HG02981 (cell line): ENCODE results near the gene STING1.

ENCODE experiments used
- ATAC-seq: cut with Tn5 transposase; IDR thresholded peaks from one replicate; pipeline ENCODE4 v1.9.1; 2021; ENCODE audit warnings: mild to moderate bottlenecking, moderate library complexity; ENCODE audit not compliant: unreplicated experiment

Gene STING1

DNA sequence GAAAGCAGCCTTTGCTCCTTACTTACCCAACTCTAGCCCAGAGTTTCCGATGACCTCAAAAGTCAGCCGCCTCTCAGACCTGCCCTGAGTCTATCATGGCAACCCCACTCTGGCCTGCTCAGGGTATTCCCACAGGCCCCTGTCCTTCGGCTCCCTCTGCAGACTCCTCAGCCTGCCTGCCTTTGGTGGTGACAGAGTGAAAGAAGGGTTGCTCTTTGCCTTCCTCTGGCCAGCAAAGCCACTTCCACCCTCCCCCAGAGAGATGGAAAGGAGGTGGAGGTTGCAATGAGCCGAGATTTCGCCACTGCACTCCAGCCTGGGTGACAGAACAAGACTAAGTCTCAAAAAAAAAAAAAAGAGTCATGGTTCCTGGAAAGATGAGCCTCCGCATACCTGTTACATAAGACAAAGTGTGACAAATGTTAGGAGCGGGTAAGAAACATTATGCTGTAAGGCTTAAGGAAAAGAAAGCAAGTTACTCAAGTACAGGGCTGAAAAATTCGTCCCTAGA lies 14.1 kb downstream of the STING1 start:
- no peak for ATAC-seq

DNA sequence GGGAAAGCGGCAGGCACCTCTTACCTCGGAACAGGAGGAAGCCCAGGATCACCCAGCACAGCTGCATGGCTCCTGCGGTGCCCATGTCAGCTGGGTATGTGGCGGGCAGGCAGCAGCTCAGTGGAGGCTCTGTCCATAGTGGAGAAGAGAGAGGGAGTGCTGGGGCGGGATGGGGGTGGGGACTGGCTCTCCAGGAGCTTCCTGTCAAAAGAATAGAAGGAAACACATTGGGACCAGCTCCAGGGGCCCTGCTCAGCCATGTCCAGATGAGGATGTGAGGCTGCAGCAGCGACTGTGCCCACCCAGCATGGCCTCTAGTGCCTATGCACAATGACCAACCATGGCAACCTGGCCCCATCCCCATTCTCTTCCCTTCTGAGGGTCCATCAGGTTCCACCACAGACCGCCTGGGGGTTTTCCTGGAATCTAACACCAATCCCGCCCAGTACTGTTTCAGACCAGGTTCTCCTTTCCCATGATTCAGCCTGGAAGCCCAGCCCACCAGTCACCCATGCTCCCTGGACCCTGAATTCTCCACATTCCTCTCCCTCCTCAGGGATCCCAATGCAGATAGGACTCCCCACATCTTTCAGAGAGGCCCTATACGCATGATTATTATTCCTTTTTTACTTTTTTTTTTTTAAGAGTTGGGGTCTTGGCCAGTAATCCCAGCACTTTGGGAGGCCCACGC lies 19.8 kb downstream of the STING1 start, which contains the start of gene ECSCR:
TSS of gene ECSCR (minus strand) at position 158 of the 691 bp plus-strand sequence. CDS start at position 85, 73 bp downstream.
- no peak for ATAC-seq

- no peak for ATAC-seq
Observed at GRCh38 chr5:139461698-139462097, 20.9 kb downstream of the STING1 start.

DNA sequence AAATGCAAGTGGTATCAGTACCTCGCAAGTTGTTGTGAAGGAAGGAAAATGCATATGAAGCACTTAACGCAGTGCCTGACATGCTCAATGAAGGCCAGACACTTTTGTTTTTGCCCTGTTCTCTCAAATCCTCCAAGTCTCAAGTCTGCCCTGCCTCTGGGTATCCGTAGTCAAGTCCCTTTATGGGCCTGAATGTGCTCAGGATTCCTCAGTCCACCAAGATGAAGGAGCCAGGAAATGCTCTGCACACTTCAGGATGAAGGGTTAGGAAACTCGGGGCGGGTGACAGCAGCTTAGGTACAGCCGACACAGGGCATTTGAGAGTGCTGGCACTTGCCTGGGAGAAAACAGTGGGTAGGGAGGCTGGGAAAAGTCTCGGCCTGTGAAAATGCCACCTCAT lies 21.4 kb downstream of the STING1 start:
- no peak for ATAC-seq

DNA sequence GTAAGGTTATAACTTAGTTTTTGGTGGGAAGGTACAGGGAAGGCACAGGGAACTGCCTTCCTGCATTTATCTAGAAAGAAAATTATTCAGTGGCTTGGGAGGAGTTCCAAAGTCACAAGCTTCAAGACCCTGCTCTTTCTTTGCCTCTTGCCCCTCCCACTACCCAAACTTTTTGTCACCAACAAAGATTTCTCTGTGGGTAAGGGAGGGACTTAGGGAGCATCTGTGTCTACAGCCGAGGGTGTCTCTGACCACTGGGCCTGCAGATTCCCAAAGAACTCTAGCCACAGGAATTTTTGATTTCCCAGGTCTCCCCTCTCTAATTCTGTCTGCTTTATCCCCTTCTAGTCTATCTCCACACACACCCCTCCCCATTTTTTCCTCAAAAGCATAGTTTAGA lies 22.1 kb downstream of the STING1 start:
- no peak for ATAC-seq

GRCh38 chr5:139459451-139459934 lies 23.1 kb downstream of the STING1 start:
- no peak for ATAC-seq

DNA sequence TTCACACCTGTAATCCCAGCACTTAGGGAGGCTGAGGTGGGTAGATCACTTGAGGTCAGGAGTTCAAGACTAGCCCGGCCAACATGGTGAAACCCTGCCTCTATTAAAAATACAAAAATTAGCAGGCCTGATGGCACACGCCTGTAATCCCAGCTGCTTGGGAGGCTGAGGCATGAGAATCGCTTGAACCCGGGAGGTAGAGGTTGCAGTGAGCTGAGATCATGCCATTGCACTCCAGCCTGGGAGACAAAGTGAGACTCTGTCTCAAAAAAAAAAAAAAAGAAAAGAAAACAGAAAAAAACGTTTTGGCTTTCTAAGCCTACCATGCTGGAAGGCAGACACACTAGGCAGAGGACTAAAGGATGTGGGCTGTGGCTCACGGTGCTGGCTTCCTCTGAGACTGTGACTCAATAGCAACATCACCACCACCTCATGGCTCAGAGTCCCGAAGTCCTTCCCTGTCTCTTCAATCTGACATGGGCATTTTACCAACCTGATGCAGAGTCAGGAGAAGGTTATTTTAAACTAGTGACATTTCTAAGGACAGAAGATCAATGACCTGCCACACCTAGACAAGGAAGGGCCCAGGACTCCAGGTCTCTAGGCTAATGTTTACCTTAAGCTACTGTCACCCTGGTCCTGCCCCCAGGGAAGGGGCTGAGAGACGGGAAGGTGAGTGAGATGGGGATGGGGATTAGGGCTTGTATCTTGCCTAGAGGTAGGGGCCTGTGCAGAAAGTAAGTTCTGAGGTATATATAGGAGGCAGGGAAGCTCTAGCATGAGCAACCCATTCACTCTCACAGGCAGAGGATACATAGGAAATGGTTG lies 23.8 kb downstream of the STING1 start:
- peak; percentile 68 for ATAC-seq

GRCh38 chr5:139457653-139458306 lies 24.8 kb downstream of the STING1 start:
- peak; percentile 36 for ATAC-seq

DNA sequence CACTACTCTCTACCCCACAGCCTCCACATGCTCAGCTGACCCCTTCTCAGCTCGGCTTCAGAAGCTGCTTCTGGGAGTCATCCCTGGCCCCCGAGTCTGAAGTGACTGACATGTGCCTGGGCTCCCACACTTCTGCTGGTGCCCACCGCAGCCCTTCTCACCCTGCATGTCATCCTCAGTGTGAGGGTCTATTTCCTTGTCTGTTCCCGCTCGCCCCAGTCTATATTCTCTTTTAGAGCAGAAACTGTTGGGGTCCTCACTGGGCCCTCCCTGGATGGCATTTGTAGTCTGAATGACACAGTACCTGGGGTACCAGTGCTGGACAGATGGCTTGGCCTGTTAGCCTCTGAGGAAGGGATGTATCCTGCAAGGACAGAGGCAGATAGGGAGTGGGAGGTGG lies 25.3 kb downstream of the STING1 start:
- ATAC-seq: no peak

DNA sequence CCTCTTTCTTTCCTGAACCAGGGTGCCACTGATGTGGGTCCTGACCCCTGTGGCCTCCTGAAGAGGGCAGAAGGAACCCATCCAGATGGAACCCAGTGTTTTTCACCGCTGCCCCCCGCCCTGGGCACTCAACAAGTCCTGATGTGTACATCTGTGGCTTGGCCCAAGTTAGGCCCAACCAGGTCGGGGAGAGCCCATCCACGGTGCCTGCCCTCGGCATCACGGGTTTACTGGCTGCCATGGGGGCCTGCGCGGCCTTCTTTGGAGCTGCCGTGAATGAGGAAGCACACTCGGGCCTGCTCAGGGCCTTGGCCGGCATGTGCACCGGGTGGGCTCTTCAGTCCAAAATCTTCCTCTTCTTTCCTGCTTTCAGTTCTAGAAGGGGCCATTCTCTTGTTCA lies 25.8 kb downstream of the STING1 start:
- ATAC-seq: no peak

- ATAC-seq: no peak
Observed at GRCh38 chr5:139454568-139455290, 27.8 kb downstream of the STING1 start.

GRCh38 chr5:139453683-139454567 lies 28.6 kb downstream of the STING1 start:
- ATAC-seq: no peak

- no peak for ATAC-seq
Observed at GRCh38 chr5:139451878-139452660, 30.5 kb downstream of the STING1 start.

DNA sequence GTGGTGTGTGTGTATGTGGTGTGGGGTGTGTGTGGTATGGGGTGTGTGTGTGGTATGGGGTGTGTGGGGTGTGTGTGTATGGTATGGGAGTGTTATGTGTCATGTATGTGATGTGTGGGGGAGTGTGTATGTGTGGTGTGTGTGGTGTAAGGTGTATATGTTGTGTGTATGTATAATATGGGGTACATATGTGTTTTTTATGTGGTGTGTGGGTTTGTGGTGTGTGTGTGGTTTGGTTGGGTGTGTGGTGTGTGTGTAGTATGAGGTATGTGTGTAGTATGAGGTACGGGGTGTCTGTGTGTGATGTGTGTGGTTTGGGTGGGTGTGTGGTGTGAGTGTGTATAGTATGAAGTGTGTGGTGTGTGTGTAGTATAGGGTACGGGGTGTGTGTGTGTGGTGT lies 31.4 kb downstream of the STING1 start:
- ATAC-seq: no peak

GRCh38 chr5:139446956-139447779 lies 35.4 kb downstream of the STING1 start:
- ATAC-seq: peak; percentile 57

- ATAC-seq: no peak
Observed at GRCh38 chr5:139445325-139446170, 37.0 kb downstream of the STING1 start.

DNA sequence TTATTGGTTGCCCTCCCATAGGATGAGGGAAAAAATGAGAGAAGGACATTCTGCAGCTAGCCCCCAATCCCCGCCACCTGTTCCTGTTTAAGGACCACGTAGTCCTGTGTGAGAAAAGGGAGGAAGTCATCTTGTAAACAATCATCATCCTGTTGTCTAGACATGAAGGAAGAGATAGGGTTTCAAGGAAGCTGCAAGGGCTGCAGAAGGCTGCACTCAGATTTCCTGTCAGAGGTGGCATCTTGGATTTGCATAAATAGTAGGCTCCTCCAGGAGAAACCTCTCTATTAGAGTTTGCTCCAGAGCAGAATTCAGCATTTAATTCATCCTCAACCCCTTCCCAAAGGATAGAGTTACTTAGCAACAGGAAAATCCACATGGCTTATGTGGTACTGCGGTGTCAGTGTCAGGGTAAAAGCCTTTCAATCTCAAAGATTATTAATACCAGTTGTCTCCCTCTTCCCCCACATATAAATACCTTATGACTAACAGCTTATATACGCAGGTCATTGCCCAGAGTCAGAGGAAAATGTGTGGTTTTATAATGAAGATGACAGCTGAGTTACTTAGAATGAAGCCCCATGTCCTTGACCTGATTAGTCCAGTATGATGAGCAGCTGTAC lies 38.6 kb downstream of the STING1 start:
- ATAC-seq: no peak
